PC-3 (cell line): ENCODE data around the gene SPG7. TPM values are rescaled to one million over a fixed set of nuclear protein-coding genes. Genes with fewer than 3 reads are reported as not detected.

Source experiments
- ATAC-seq: fragments of 200-7000 bp; cut with Tn5 transposase; 2 replicates; pipeline ENCODE4 v1.9.1; 2020; ENCODE audit warnings: mild to moderate bottlenecking, moderate library complexity
- BruUV-seq: library from RNA; stranded (reverse); fragments of 400-500 nt; replicated peaks from 2 replicates; lab custom pipeline; 2021; lab: Mats Ljungman, UMichigan
- CTCF ChIA-PET: fragments of 300-600 bp; sonication (Branson Sonifier 250); formaldehyde crosslinking; loops from one replicate; lab custom pipeline; 2022; ENCODE audit warnings: antibody characterized with exemption; lab: Charles Lee
- POLR2A ChIA-PET: fragments of 300-600 bp; sonication (Branson Sonifier 250); formaldehyde crosslinking; loops from one replicate; lab custom pipeline; 2022; ENCODE audit warnings: antibody characterized with exemption; ENCODE audit not compliant: unreplicated experiment; lab: Charles Lee
- DNase-seq: peaks from one replicate; pipeline ENCODE4 v3.0.0-alpha.2; 2015
- H2AFZ ChIP-seq: fragments of 300-600 bp; sonication (generic); 2 replicates; pipeline ENCODE4 v1.6.0; 2016; ENCODE audit warnings: antibody characterized with exemption, low read length
- H3F3A ChIP-seq: fragments of 300-600 bp; sonication (generic); one replicate; pipeline ENCODE4 v1.6.0; 2017; ENCODE audit warnings: antibody characterized with exemption, low read length, control low read depth, mild to moderate bottlenecking; ENCODE audit not compliant: unreplicated experiment
- H3K27ac ChIP-seq: fragments of 300-600 bp; sonication (generic); 2 replicates; pipeline ENCODE4 v1.5.1; 2016; ENCODE audit warnings: mild to moderate bottlenecking, low read length
- H3K27me3 ChIP-seq: fragments of 300-600 bp; sonication (generic); 2 replicates; pipeline ENCODE4 v1.6.1; 2016; ENCODE audit warnings: low read length, mixed read lengths
- H3K36me3 ChIP-seq: fragments of 300-600 bp; sonication (generic); 2 replicates; pipeline ENCODE4 v1.6.1; 2016; ENCODE audit warnings: low read depth, mixed run types, low read length, mixed read lengths
- H3K4me1 ChIP-seq: fragments of 300-600 bp; sonication (generic); 2 replicates; pipeline ENCODE4 v1.5.1; 2016; ENCODE audit warnings: low read length; ENCODE audit not compliant: insufficient read depth
- H3K4me2 ChIP-seq: fragments of 300-600 bp; sonication (generic); 2 replicates; pipeline ENCODE4 v1.6.0; 2016; ENCODE audit warnings: low read length
- H3K4me3 ChIP-seq: fragments of 300-600 bp; sonication (generic); 2 replicates; pipeline ENCODE4 v1.5.1; 2016; ENCODE audit warnings: mild to moderate bottlenecking, low read length, mixed read lengths
- H3K79me2 ChIP-seq: fragments of 300-600 bp; sonication (generic); 2 replicates; pipeline ENCODE4 v1.6.1; 2017; ENCODE audit warnings: low read length, mixed read lengths
- H3K9ac ChIP-seq: fragments of 300-600 bp; sonication (generic); 2 replicates; pipeline ENCODE4 v1.6.0; 2016; ENCODE audit warnings: mild to moderate bottlenecking, low read length
- H3K9me2 ChIP-seq: fragments of 300-600 bp; sonication (generic); replicated peaks from 2 replicates; pipeline ENCODE4 v1.6.1; 2016; ENCODE audit warnings: mixed run types, low read length, mixed read lengths
- H3K9me3 ChIP-seq: fragments of 300-600 bp; sonication (generic); 2 replicates; pipeline ENCODE4 v1.6.1; 2016; ENCODE audit warnings: low read length, mixed read lengths
- H4K20me1 ChIP-seq: fragments of 300-600 bp; sonication (generic); 2 replicates; pipeline ENCODE4 v1.6.1; 2016; ENCODE audit warnings: low read length, mixed read lengths
- CTCF ChIP-seq: fragments of 300-600 bp; sonication (generic); conservative IDR thresholded peaks from 2 replicates; pipeline ENCODE4 v1.5.1; 2017; ENCODE audit warnings: antibody characterized with exemption, low read depth, mild to moderate bottlenecking, low read length
- EZH2 ChIP-seq: fragments of 300-600 bp; sonication (generic); IDR thresholded peaks from one replicate; pipeline ENCODE4 v1.6.1; 2017; ENCODE audit warnings: antibody characterized with exemption, mild to moderate bottlenecking, low read length; ENCODE audit not compliant: unreplicated experiment
- EZH2phosphoT487 ChIP-seq: fragments of 300-600 bp; sonication (generic); IDR thresholded peaks from 2 replicates; pipeline ENCODE4 v1.6.1; 2018; ENCODE audit warnings: mild to moderate bottlenecking, antibody characterized with exemption, low read length, borderline replicate concordance
- intact Hi-C: fragments of 100-400 bp; cut with micrococcal nuclease; formaldehyde crosslinking; loops from 2 replicates; pipeline ENCODE4 v1.9.0; 2023
- total RNA-seq: library from RNA; depleted of rRNA; stranded (reverse); fragments of >200 nt; gene quantifications from 2 replicates; pipeline ENCODE4 v1.2.3, GENCODE V29; 2014

Gene SPG7
- total RNA-seq, 1 experiment from 2014 or later: 106 TPM

DNA sequence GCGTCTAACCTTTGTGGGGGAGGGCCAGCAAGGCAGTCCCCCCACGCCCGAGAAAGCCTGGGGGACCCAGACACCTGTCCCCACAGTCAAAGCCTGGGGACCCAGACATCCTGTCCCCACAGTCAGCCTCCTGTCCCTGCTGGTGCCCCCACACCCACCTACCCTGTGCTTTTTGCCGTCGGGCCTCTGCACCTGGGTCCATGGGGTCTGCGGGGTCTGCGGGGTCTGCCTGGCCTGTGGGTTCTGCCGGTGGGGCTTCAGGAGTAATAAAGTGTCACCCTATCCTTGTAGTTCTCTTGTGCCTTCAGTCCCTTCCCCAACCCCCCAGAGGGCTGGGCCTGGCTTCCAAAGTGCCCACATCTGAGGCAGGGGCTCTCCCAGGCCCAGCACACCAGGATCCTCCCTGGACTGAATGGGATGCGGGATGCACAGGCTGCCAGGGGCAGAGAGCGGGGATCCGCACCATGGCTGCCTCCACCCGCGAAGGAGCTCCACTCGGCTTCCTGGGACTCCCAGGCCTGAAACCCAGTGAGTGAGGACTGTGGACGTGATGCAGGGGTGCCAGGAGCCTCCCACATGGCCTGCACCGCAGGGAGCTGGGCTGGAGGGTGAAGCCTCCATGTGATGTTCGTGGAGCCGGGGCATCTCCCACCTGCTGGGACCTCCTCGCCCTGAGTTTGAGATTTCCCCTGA lies 88.9 kb downstream of the SPG7 start:
- intact Hi-C loops: no loop called here
- DNase-seq: no peak
- Histone ChIP-seq H3K27ac (no peak overlapping the region), H3K4me1 (peaks cover 4% of the 10 kb centered on the region), H3F3A (no peaks in the 10 kb centered on the region), H3K9ac (no peak overlapping the region), H3K4me2 (no peak overlapping the region), H3K27me3 (no peaks in the 10 kb centered on the region), H3K4me3 (no peak overlapping the region), H3K9me2 (no peaks in the 10 kb centered on the region), H3K36me3 (no peaks in the 10 kb centered on the region; the same call in 1 of the 2 replicates), H2AFZ (no peak overlapping the region), H3K79me2 (no peaks in the 10 kb centered on the region), H3K9me3 (no peaks in the 10 kb centered on the region), H4K20me1 (no peaks in the 10 kb centered on the region)
- ATAC-seq: no peak
- ChIA-PET POLR2A (no interaction called here), CTCF (no interaction called here)
- TF ChIP-seq CTCF (no peak), EZH2phosphoT487 (no peak), EZH2 (no peak)
- no TSS peak for BruUV-seq

GRCh38 chr16:89598199-89598598 lies 90.0 kb downstream of the SPG7 start:
- peaks cover 10% of the 10 kb centered on the region for H3K4me1 ChIP-seq
- H3K9ac ChIP-seq: no peak overlapping the region
- DNase-seq (no peak), ATAC-seq (no peak)
- ChIA-PET CTCF (no interaction called here), POLR2A (no interaction called here)
- TF ChIP-seq EZH2phosphoT487 (no peak), CTCF (no peak), EZH2 (no peak)
- intact Hi-C loops: no loop called here
- H2AFZ ChIP-seq: no peak overlapping the region
- no peaks in the 10 kb centered on the region; the same call in 1 of the 2 replicates for H3K36me3 ChIP-seq
- H3K27me3 ChIP-seq: no peaks in the 10 kb centered on the region
- H3K79me2 ChIP-seq: no peaks in the 10 kb centered on the region
- H3K4me3 ChIP-seq: no peak overlapping the region
- H3K27ac ChIP-seq: no peak overlapping the region
- no peaks in the 10 kb centered on the region for H3F3A ChIP-seq
- H3K9me2 ChIP-seq: no peaks in the 10 kb centered on the region
- BruUV-seq: no TSS peak
- H3K4me2 ChIP-seq: no peak overlapping the region
- H4K20me1 ChIP-seq: no peaks in the 10 kb centered on the region
- no peaks in the 10 kb centered on the region for H3K9me3 ChIP-seq

GRCh38 chr16:89599451-89599858 lies 91.3 kb downstream of the SPG7 start:
- H3K4me2 ChIP-seq: no peak overlapping the region
- TF ChIP-seq EZH2phosphoT487: no peak
- peak; percentile 57 for TF ChIP-seq CTCF
- TF ChIP-seq EZH2: no peak
- H3K36me3 ChIP-seq: no peaks in the 10 kb centered on the region
- H3K27me3 ChIP-seq: no peaks in the 10 kb centered on the region
- H3K27ac ChIP-seq: no peak overlapping the region
- H3K4me3 ChIP-seq: no peak overlapping the region
- no peak overlapping the region for H3K9ac ChIP-seq
- peaks cover 10% of the 10 kb centered on the region for H3K4me1 ChIP-seq
- DNase-seq (peak; percentile 42), ATAC-seq (peak; percentile 29; the same call in 1 of the 2 replicates)
- POLR2A ChIA-PET: no interaction called here
- no peaks in the 10 kb centered on the region for H3F3A ChIP-seq
- no peaks in the 10 kb centered on the region for H3K9me2 ChIP-seq
- H4K20me1 ChIP-seq: no peaks in the 10 kb centered on the region
- H3K79me2 ChIP-seq: no peaks in the 10 kb centered on the region
- H3K9me3 ChIP-seq: no peaks in the 10 kb centered on the region
- H2AFZ ChIP-seq: no peak overlapping the region
- no TSS peak for BruUV-seq
- intact Hi-C loops: no loop called here
- CTCF ChIA-PET: interaction anchor here (0.5 kb wide), 1 partner anchor 973 kb away, joined by 3 read pairs; no protein-coding TSS in a partner anchor
